ENCODE results near the gene FZD10.

The FZD10 gene

DNA sequence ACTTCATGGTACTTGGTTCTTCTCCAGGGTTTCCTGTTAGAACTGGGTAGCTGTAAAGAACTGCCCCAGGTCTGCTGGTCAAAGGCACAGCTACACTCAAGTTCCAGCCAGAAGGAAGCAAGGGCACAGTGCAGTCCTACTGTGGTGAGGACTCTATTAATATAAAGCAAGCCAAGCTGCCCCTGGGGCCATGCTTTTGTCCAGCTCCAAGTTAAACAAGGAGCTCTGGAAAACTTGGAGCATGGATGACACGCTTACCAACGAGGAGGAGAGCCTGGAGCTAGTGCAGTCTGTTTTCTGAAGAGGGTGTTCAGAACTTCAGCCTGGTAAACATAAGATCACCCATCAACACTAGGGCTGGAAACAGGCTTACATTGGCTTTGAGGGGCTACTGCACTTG lies 4.0 kb downstream of the FZD10 start:
- H2AFZ ChIP-seq (ENCODE audit: low read length), result no peak overlapping the region
- no peaks in the 10 kb centered on the region for H3K27me3 ChIP-seq (ENCODE audit: insufficient read depth, low read length)
- no peak overlapping the region for H3K9ac ChIP-seq (ENCODE audit: low read length)
- H4K20me1 ChIP-seq (ENCODE audit: insufficient read depth, low read length), result no peaks in the 10 kb centered on the region
- H3K79me2 ChIP-seq (ENCODE audit: insufficient read depth, low read length), result no peaks in the 10 kb centered on the region
- H3K27ac ChIP-seq (ENCODE audit: low read depth, low read length, poor library complexity, severe bottlenecking), result no peak overlapping the region
- H3K4me1 ChIP-seq (ENCODE audit: insufficient read depth, low read length, severe bottlenecking), result no peaks in the 10 kb centered on the region
- no peak for TF ChIP-seq EZH2 (IDR thresholded peaks at IDR 0.05; ENCODE audit: borderline replicate concordance, low read length)
- TF ChIP-seq, protein P1, sequence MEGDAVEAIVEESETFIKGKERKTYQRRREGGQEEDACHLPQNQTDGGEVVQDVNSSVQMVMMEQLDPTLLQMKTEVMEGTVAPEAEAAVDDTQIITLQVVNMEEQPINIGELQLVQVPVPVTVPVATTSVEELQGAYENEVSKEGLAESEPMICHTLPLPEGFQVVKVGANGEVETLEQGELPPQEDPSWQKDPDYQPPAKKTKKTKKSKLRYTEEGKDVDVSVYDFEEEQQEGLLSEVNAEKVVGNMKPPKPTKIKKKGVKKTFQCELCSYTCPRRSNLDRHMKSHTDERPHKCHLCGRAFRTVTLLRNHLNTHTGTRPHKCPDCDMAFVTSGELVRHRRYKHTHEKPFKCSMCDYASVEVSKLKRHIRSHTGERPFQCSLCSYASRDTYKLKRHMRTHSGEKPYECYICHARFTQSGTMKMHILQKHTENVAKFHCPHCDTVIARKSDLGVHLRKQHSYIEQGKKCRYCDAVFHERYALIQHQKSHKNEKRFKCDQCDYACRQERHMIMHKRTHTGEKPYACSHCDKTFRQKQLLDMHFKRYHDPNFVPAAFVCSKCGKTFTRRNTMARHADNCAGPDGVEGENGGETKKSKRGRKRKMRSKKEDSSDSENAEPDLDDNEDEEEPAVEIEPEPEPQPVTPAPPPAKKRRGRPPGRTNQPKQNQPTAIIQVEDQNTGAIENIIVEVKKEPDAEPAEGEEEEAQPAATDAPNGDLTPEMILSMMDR (IDR thresholded peaks at IDR 0.05; ENCODE audit: low read length), result no peak
- no peaks in the 10 kb centered on the region for H3F3A ChIP-seq (ENCODE audit: insufficient read depth, low read length)
- H3K36me3 ChIP-seq (ENCODE audit: insufficient read depth, low read length), result no peaks in the 10 kb centered on the region
- H3K4me2 ChIP-seq (ENCODE audit: low read length), result no peak overlapping the region
- H3K9me2 ChIP-seq (ENCODE audit: low read depth, low read length), result no peaks in the 10 kb centered on the region
- H3K4me3 ChIP-seq (ENCODE audit: low read depth, low read length, poor library complexity, severe bottlenecking), result no peak overlapping the region
- H3K9me3 ChIP-seq (ENCODE audit: low read length), result no peaks in the 10 kb centered on the region

DNA sequence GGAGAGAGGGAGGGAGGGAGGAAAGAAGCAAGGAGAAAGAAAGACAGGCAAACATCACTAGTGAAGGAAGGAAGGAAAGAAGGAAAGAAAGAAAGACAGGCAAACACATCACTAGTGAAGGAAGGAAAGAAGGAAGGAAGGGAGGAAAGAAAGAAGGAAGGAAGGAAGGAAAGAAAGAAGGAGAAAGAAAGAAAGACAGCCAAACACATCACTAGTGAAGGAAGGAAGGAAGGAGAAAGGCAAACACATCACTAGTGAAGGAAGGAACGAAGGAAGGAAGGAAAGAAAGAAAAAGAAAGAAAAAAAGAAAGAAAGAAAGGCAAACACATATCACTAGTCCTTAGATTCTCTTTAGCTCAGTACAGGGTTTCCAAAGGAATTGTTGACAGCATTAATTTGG lies 5.3 kb downstream of the FZD10 start:
- no peaks in the 10 kb centered on the region for H3K27me3 ChIP-seq (ENCODE audit: insufficient read depth, low read length)
- H3K4me3 ChIP-seq (ENCODE audit: low read depth, low read length, poor library complexity, severe bottlenecking), result no peak overlapping the region
- H3K9me2 ChIP-seq (ENCODE audit: low read depth, low read length), result no peaks in the 10 kb centered on the region
- no peak overlapping the region for H3K9ac ChIP-seq (ENCODE audit: low read length)
- H3K79me2 ChIP-seq (ENCODE audit: insufficient read depth, low read length), result no peaks in the 10 kb centered on the region
- H4K20me1 ChIP-seq (ENCODE audit: insufficient read depth, low read length), result no peaks in the 10 kb centered on the region
- TF ChIP-seq EZH2 (IDR thresholded peaks at IDR 0.05; ENCODE audit: borderline replicate concordance, low read length), result no peak
- TF ChIP-seq, protein P1 (IDR thresholded peaks at IDR 0.05; ENCODE audit: low read length), result no peak
- no peak overlapping the region for H3K4me2 ChIP-seq (ENCODE audit: low read length)
- no peaks in the 10 kb centered on the region for H3F3A ChIP-seq (ENCODE audit: insufficient read depth, low read length)
- H2AFZ ChIP-seq (ENCODE audit: low read length), result no peak overlapping the region
- no peak overlapping the region for H3K27ac ChIP-seq (ENCODE audit: low read depth, low read length, poor library complexity, severe bottlenecking)
- no peaks in the 10 kb centered on the region for H3K36me3 ChIP-seq (ENCODE audit: insufficient read depth, low read length)
- H3K9me3 ChIP-seq (ENCODE audit: low read length), result no peaks in the 10 kb centered on the region
- H3K4me1 ChIP-seq (ENCODE audit: insufficient read depth, low read length, severe bottlenecking), result no peaks in the 10 kb centered on the region

DNA sequence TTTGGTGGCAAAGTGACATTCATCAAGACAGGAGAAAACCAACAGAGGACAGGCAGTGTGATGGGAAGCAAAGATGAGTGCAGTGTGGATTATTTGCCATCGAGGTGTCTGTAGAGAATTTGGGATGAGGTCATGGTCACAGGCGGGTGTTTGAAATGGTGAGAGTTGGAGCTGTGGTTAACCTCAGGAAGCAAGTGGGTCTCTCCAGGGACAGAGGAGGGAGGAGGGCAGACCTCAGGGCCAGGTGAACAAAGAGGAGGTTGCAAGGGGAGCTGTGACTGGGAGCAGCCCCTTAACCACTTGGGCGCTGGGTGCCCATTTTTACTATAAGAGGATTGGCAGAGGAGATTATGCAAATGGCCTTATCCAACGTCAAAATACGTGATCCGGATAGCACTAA lies 7.0 kb downstream of the FZD10 start:
- TF ChIP-seq, protein P1 (IDR thresholded peaks at IDR 0.05; ENCODE audit: low read length), result no peak
- TF ChIP-seq EZH2 (IDR thresholded peaks at IDR 0.05; ENCODE audit: borderline replicate concordance, low read length), result no peak
- Histone ChIP-seq H3K4me1 (ENCODE audit: insufficient read depth, low read length, severe bottlenecking) (no peaks in the 10 kb centered on the region), H3K9me3 (ENCODE audit: low read length) (no peaks in the 10 kb centered on the region), H3K9me2 (ENCODE audit: low read depth, low read length) (no peaks in the 10 kb centered on the region), H3K9ac (ENCODE audit: low read length) (no peak overlapping the region), H3K27me3 (ENCODE audit: insufficient read depth, low read length) (no peaks in the 10 kb centered on the region), H3K4me3 (ENCODE audit: low read depth, low read length, poor library complexity, severe bottlenecking) (no peak overlapping the region), H3K36me3 (ENCODE audit: insufficient read depth, low read length) (no peaks in the 10 kb centered on the region), H4K20me1 (ENCODE audit: insufficient read depth, low read length) (no peaks in the 10 kb centered on the region), H3F3A (ENCODE audit: insufficient read depth, low read length) (no peaks in the 10 kb centered on the region), H3K4me2 (ENCODE audit: low read length) (no peak overlapping the region), H2AFZ (ENCODE audit: low read length) (no peak overlapping the region), H3K27ac (ENCODE audit: low read depth, low read length, poor library complexity, severe bottlenecking) (no peak overlapping the region), H3K79me2 (ENCODE audit: insufficient read depth, low read length) (no peaks in the 10 kb centered on the region)

All from OCI-LY1 (cell line).